AG08395 (cell line): Measurements from ENCODE around the gene GLI1.
"Not testable (repeated sequence)": the region's sequence is repeated elsewhere in the genome, so short reads cannot be mapped to it uniquely, and the experiment has no call there.

ENCODE experiments used
- DNase-seq: peaks from one replicate; pipeline ENCODE4 v3.0.0; 2012; ENCODE audit warnings: mixed read lengths, low spot score

Gene GLI1

GRCh38 chr12:57498132-57498502 lies 38.5 kb downstream of the GLI1 start:
- DNase-seq = no peak

GRCh38 chr12:57498571-57498970 lies 39.0 kb downstream of the GLI1 start:
- no peak for DNase-seq

DNA sequence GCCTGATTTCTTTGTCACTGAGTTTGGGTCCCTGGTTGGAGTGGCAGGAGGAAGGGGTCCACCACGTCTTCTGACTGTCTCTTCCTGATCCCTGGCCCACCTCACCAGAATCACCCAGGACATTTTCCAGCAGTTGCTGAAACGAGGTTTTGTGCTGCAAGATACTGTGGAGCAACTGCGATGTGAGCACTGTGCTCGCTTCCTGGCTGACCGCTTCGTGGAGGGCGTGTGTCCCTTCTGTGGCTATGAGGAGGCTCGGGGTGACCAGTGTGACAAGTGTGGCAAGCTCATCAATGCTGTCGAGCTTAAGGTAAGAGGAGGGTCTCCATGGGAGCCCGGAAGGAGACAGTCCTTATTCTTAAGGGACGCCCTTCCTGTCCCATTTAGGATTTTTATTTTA lies 40.6 kb downstream of the GLI1 start:
- no peak for DNase-seq

- DNase-seq = not testable (repeated sequence)
Measured at GRCh38 chr12:57502311-57502969, 42.9 kb downstream of the GLI1 start.

DNA sequence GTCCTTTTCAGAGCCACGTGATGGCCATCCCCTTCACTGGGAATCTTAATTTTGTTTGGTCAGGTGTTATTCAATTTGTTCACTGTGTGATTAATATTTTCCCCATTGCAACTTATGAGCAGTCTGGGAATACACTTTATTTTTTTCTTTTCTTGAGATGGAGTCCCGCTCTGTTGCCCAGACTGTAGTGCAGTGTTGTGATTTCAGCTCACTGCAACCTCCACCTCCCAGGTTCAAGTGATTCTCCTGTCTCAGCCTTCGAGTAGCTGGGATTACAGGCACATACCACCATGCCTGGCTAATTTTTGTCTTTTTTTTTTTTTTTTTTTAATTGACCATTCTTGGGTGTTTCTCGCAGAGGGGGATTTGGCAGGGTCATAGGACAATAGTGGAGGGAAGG lies 47.0 kb downstream of the GLI1 start:
- not testable (repeated sequence) for DNase-seq

DNA sequence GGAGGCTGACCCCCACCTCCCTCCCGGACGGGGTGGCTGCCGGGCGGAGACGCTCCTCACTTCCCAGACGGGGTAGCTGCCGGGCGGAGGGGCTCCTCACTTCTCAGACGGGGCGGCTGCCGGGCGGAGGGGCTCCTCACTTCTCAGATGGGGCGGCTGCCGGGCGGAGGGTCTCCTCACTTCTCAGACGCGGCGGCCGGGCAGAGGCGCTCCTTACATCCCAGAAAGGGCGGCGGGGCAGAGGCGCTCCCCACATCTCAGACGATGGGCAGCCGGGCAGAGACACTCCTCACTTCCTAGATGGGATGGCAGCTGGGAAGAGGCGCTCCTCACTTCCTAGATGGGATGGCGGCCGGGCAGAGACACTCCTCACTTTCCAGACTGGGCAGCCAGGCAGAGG lies 48.2 kb downstream of the GLI1 start:
- not testable (repeated sequence) for DNase-seq

DNA sequence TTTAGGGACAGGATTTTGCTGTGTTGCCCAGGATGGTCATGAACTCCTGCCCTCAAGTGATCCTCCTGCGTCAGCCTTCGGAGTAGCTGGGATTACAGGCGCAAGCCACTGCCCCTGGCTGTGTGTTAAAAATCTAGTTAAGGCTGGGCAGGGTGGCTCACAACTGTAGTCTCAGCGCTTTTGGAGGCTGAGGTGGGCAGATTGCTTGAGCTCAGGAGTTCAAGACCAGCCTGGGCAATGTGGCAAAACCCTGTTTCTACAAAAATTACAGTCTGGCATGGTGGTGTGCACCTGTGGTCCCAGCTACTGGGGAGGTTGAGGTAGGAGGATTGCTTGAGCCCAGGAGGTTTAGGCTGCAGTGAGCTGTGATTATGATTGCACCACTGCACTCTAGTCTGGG lies 51.6 kb downstream of the GLI1 start:
- no peak for DNase-seq

DNA sequence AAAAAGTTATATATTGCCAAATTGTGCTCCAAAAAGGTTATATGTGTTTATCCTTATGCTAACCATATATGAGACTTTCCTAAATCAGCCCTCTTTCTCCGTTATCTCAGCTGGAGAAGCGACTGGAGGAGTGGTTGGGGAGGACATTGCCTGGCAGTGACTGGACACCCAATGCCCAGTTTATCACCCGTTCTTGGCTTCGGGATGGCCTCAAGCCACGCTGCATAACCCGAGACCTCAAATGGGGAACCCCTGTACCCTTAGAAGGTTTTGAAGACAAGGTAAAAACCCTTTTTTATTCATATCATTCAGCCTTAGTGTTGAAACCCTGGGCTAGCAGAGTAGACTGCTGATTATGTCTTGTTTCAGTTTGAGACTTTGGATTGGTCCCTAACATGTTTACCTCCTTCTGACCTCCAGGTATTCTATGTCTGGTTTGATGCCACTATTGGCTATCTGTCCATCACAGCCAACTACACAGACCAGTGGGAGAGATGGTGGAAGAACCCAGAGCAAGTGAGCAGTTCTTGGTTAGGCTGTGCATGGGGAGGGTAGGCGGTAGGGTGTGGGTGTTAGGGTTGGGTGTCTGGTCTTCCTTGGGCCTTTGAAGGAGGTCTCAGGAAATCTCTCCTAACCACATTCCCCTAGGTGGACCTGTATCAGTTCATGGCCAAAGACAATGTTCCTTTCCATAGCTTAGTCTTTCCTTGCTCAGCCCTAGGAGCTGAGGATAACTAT lies 52.2 kb downstream of the GLI1 start:
- no peak for DNase-seq

DNA sequence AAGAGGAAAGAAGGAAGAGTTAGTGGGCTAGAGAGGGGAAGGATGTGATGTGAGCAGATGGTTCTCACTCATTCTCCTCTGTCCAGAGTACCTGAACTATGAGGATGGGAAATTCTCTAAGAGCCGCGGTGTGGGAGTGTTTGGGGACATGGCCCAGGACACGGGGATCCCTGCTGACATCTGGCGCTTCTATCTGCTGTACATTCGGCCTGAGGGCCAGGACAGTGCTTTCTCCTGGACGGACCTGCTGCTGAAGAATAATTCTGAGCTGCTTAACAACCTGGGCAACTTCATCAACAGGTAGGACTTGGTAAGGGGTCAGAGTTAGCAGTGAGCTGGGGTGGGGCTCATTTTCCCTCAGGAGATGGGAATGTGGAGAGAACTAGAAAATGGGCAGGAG lies 53.1 kb downstream of the GLI1 start:
- no peak for DNase-seq

- DNase-seq = no peak
Measured at GRCh38 chr12:57513266-57513665, 53.7 kb downstream of the GLI1 start.

- DNase-seq = not testable (repeated sequence)
Measured at GRCh38 chr12:57513677-57514076, 54.1 kb downstream of the GLI1 start.

DNA sequence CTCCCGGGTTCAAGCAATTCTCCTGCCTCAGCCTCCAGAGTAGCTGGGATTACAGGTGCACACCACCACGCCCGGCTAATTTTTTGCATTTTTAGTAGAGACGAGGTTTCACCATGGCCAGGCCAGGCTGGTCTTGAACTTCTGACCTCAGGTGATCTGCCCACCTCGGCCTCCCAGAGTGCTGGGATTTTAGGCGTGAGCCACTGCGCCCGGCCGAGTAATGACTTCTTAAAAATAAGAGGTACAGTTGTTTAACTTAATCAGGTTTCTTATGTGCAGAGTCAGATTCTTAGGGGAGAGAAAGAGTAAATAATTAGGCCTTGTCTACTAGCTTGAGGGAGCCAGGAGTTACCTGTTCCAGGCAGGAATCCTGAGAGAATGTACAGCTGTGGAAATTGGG lies 54.7 kb downstream of the GLI1 start:
- DNase-seq = not testable (repeated sequence)

DNA sequence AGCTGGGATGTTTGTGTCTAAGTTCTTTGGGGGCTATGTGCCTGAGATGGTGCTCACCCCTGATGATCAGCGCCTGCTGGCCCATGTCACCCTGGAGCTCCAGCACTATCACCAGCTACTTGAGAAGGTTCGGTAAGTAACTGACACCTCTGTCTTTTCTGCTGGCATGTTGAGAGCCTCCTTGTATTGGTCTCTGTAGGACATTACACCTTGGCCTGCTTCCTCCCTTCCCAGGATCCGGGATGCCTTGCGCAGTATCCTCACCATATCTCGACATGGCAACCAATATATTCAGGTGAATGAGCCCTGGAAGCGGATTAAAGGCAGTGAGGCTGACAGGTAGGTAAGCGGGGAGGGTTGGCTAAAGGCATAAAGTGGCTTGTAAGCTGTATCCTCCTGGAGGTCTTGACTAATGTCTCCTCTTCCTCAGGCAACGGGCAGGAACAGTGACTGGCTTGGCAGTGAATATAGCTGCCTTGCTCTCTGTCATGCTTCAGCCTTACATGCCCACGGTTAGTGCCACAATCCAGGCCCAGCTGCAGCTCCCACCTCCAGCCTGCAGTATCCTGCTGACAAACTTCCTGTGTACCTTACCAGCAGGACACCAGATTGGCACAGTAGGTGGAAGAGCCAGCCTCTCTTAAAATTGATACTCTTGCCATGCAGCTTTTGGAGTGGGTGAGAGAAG lies 55.3 kb downstream of the GLI1 start:
- no peak for DNase-seq

GRCh38 chr12:57515408-57515933 lies 55.9 kb downstream of the GLI1 start:
- no peak for DNase-seq

DNA sequence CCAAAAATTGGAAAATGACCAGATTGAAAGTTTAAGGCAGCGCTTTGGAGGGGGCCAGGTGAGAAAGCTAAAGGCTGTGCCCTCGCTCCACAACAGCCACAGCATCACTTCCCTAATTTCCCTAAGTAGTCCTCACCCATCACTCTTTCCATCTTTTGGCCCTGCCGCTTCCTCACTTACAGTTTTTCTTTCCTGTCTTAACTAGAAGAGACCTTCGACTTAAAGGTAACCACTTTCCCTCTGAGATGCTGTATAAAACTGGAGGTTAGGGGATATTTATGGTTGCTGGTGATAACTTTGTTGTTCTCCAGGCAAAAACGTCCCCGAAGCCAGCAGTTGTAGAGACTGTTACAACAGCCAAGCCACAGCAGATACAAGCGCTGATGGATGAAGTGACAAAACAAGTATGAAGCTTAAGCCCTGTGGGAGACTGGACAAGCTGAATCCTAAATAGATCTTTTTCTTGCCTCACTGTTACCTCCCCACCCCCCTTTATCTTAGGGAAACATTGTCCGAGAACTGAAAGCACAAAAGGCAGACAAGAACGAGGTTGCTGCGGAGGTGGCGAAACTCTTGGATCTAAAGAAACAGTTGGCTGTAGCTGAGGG lies 56.5 kb downstream of the GLI1 start:
- DNase-seq = no peak

DNA sequence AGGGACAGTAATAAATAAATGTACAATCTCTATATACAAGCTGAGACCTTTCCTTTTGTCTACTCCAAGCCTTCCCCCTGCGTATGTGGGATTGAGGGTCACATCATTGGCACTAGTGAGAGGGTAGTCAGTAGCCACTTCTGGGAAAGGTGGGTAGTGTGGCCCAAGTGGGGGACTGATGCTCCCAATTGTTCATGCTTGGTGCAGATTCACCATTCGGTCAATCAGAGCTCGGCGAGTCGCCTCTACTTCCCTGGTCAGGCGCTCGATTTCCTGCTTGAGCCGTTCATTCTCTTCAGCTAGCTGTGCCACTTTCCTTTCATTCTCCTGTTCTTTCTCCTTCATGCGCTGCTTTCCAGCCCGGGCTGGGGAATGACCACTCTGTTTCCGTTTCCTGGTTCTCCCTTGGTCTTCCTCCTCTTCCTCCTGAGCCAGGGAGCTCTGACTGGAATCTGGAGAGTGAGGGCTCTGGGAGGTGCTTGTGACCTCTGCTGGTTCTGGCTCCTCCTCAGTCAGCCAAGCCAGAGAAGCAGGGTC lies 57.1 kb downstream of the GLI1 start:
- no peak for DNase-seq

GRCh38 chr12:57517187-57517586 lies 57.6 kb downstream of the GLI1 start:
- peak; percentile 61 for DNase-seq

DNA sequence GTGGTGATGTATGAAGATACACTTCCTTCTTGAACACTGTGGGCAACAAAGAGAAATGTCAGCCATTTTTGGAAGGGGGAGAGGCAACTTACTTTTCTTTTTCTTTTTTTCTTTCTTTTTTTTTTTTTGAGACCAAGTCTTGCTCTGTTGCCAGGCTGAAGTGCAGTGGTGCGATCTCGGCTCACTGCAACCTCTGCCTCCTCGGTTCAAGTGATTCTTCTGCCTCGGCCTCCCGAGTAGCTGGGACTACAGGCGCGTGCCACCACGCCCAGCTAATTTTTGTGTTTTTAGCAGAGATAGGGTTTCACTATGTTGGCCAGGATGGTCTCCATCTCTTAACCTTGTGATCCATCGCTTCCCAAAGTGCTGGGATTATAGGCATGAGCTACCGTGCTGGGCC lies 58.1 kb downstream of the GLI1 start:
- not testable (repeated sequence) for DNase-seq

- no peak for DNase-seq
Measured at GRCh38 chr12:57518176-57518919, 58.8 kb downstream of the GLI1 start.

DNA sequence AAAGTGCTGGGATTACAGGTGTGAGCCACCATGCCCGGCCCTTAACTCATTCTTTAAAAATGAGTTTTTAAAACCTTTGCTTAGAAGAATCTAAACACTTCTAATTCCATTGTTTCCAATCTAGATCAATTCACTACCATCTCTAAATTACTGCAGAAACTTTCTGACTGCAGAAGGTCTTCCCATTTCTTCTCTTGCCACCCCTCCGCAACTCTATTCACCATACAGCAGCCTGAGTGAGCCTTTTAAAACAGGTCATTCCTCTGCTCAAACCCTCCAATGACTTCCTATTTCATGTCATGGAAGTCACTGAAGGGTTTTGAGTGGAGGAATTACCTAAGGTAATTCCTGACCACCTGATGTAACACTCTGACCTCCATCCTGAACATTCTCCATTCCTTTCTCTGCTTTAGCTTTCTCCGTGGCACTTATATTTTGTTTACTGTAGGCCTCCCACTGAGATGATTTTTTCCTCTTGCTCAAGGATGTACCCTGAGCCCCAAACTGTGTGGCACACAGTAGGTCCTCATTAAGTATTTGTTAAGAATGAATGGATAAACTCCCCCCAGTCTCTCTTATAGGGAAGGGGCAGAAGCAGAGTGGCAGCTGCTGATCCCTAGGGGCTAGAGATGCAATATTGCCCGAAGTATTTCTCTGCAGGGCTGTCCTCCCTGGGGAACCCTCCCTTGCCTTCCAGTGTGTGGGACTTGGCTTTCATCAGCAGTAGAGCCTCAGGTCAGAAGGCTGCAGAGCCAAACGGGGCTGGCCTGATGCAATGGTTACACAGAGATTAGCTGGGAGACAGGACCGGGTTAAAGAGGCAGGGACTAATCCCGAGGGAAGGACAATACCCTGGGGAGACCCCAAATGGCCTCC lies 59.6 kb downstream of the GLI1 start:
- DNase-seq = no peak

GRCh38 chr12:57519796-57520052 lies 60.1 kb downstream of the GLI1 start:
- no peak for DNase-seq
